Measurements from ENCODE around the gene IL6ST. TPM values are rescaled to one million over a fixed set of nuclear protein-coding genes. Genes with fewer than 3 reads are reported as not detected.

IL6ST gene
- total and polyA plus RNA-seq, 8 donors = 166 to 464 (median 222) TPM

DNA sequence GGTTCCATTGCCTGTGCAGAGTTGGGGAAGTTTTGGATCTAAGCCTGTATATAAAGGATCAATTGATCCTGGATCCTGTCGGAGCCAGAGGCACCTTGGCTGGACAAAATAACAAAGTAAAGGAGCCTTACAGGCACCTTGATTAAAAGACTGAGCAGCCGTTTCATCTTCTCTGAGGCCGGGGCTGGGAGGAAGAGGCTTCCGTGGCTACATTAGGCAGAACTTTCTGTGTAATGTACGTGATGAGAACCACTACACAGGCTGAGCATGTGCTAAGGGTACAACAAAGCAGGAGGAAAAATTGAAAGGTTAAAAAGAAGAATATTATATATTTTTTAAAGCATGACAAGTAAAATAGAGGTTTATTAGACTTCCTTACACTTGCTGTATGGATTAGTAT is 106.6 kb downstream of the IL6ST start:
- Histone ChIP-seq H3K27me3 (no peaks in the 10 kb centered on the region), H3K9me3 (no peaks in the 10 kb centered on the region), H3K4me3 (no peak overlapping the region), H3K36me3 (no peaks in the 10 kb centered on the region), H3K4me1 (no peaks in the 10 kb centered on the region), H3K27ac (no peak overlapping the region)
- TF ChIP-seq CTCF (IDR thresholded peaks at IDR 0.05) = no peak
- no peak for DNase-seq
- ATAC-seq = no peak
- intact Hi-C loops (cut with DNase I) = no loop called here

GRCh38 chr5:55885359-55885758 is 109.4 kb downstream of the IL6ST start:
- ATAC-seq = no peak

More at GRCh38 chr5:55885359-55885758, 109.4 kb downstream of the IL6ST start:
- no peaks in the 10 kb centered on the region for H3K9me3 ChIP-seq
- no peaks in the 10 kb centered on the region for H3K27me3 ChIP-seq
- no peak for DNase-seq
- H3K4me1 ChIP-seq = no peaks in the 10 kb centered on the region
- no peaks in the 10 kb centered on the region for H3K36me3 ChIP-seq
- TF ChIP-seq CTCF (IDR thresholded peaks at IDR 0.05) = no peak
- H3K27ac ChIP-seq = no peak overlapping the region
- intact Hi-C loops (cut with DNase I) = no loop called here
- H3K4me3 ChIP-seq = no peak overlapping the region

Other genes starting within 250 kb of the IL6ST start
- under 1 TPM; 0.16 to 0.55 TPM for gene IL31RA, start 143.6 kb downstream of the IL6ST start, total RNA-seq
- under 1 TPM; 0.10 to 0.26 (median 0.18) TPM for gene IL31RA, start 143.6 kb downstream of the IL6ST start, polyA plus RNA-seq (ENCODE audit: insufficient read length in 6 of 6)
- under 1 TPM; 0.20 to 0.94 TPM for gene ANKRD55, start 238.4 kb upstream of the IL6ST start, total RNA-seq
- gene ANKRD55, start 238.4 kb upstream of the IL6ST start, polyA plus RNA-seq (ENCODE audit: insufficient read length in 6 of 6) = under 1 TPM; 0.30 to 0.97 (median 0.67) TPM

All from left lung (tissue), 10 donors.